Limb (tissue), 2 donors: Measurements from ENCODE around the gene LPIN1.

Experiments
- DNase-seq, 2 donors: peaks; one replicate each; pipeline ENCODE4 v3.0.0-alpha.2; 2016; ENCODE audit errors: extremely low spot score in 2 of 2

Gene LPIN1

DNA sequence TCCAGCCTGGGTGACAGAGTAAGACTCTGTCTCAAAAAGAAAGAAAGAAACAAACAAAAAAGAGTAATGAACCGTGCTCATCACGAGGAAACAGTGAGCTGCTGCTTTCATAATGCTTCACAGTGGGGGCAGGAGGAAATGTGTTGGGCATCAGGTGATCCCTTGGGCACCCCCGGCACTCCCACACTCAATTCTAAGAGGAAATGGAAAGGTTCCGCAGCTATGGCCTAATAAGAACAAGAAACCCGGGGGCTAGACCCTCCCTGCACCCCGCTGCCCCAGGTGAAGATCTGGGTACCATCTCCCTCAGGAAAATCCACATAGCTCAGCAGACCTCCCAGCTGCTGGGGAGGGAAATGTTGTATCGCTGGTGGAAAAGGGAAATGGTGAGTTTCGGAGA, 118.9 kb downstream of the LPIN1 start:
- DNase-seq = no peak

- no peak for DNase-seq
Observed at GRCh38 chr2:11865805-11866204, 119.4 kb downstream of the LPIN1 start.

GRCh38 chr2:11866358-11867335, 120.2 kb downstream of the LPIN1 start:
- DNase-seq = no peak

DNA sequence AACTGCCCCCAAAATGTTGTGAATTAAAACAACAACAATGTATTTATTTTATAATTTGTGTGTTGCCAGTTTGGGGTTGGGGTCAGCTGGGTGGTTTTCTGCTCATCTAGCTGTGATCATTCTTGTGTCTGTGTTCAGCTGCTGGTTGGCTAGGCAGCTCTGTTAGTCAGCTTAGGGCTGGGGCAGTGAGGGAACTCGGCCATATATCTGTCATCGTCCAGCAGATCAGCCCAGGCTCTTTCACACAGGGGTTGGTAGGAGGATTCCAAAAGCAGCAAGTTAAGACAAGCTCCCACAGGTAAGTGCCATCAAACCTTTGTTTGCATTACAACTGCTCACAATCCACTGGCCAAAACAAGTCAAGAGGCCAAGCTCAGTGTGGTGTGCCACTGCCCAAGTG, 121.5 kb downstream of the LPIN1 start:
- no peak for DNase-seq

- no peak for DNase-seq
Observed at GRCh38 chr2:11869391-11869991, 123.1 kb downstream of the LPIN1 start.

- DNase-seq = no peak
Observed at GRCh38 chr2:11870064-11870463, 123.6 kb downstream of the LPIN1 start.

GRCh38 chr2:11870584-11870983, 124.2 kb downstream of the LPIN1 start:
- no peak for DNase-seq

- DNase-seq = no peak
Observed at GRCh38 chr2:11871421-11871820, 125.0 kb downstream of the LPIN1 start.

GRCh38 chr2:11872247-11872947, 126.0 kb downstream of the LPIN1 start:
- DNase-seq = no peak

- no peak for DNase-seq
Observed at GRCh38 chr2:11872948-11873269, 126.5 kb downstream of the LPIN1 start.

DNA sequence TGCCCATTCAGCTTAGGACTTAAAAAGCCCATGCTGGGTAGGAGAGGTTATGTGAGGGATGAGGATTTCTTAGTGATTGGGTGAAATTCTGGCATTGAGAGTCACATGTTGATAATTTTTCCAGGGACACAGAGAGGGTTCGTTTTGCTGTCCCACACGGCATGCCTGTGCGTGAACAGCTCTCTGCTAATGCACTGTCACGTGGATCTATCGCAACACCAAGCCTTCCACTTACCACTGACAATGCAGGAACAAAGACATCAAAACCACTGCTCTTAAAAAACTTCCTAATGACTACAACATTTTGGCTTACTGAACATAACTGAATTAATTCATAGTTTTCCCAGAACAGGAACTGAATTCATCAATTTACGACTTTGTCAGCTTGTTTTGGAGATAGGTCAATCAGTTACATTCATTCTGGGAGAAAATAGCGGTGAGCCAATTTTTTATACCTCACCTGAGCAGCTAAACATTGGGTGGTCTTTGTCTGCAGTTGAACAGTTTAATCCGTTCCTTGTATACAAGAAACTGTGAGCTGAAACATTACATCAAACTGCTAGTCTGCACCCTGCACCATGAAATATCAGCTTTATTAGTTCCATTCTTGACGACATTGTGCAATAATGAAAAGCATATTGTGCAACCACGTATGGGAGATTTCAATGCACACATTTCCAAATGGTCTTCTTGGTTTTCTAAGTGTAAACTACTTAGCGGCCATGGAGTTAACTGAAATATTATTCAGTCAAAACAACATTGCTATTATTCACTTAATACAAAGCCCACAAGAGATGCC, 127.1 kb downstream of the LPIN1 start:
- peak in 1 of 2 donors; percentile 24 for DNase-seq

DNA sequence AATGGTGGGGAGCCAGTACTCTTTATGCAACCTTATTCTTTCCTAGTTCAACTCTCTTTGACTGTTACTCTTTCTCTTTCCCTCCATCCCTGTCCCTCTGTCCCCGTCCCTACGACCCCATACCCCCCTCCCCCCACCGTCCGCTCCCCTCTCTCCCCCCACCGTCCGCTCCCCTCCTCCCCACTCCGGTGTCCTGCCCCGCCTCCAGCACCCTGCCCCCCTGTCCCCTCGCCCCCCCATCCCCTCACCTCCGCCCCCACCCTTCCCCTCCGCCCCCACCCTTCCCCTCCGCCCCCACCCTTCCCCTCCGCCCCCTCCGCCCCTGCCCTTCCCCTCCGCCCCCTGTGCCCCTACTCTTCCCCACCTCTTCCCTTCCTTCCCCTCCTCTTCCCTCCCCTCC, 128.4 kb downstream of the LPIN1 start:
- DNase-seq = no peak

- DNase-seq = no peak
Observed at GRCh38 chr2:11875481-11875880, 129.0 kb downstream of the LPIN1 start.

DNA sequence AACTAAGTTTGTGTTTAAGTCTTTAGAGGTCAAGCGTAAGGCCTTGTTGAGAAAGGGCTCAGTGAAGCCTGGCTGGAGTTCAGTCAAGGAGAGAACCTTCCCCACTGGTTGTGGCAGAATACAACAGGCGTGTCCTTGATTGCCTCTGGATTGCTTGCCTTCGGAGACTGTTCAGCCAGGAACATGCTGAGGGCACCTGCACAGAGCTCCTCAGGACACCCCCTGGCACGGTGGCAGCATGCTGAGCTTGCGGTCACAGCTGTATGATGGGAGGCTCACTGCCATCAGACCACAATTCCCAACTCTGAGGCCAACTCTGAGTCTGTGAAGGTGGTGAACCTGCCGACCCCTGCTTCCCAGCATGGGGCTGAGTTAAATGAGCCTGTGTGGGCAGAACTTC, 130.0 kb downstream of the LPIN1 start:
- no peak for DNase-seq

DNA sequence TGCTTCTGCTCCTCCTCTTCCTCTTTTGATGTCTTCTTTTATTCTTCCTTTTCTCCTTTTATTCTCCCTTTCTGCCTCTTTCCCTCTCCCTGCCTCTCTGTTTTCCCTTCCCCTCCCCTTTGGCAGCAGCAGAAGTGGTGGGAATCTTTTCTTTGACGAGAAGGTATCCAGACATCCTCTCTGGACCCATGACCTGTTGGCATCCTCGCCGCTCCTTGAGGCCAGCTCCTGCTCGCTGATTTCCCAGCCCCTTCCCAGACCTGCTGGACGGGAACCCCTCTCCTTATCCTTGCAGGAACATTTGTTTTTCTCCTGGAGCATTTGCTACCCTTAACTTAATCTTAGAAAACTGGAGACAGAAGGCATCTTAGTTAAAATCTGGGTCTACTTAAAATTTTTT, 130.5 kb downstream of the LPIN1 start:
- DNase-seq = no peak
